ENCODE results near the gene ME3. TPM values are rescaled to one million over a fixed set of nuclear protein-coding genes. Genes with fewer than 3 reads are reported as not detected.
"Not testable (repeated sequence)": the region's sequence is repeated elsewhere in the genome, so short reads cannot be mapped to it uniquely, and the experiment has no call there.

ME3 gene
- total RNA-seq, 1 experiment from 2014 or later, result 35.3 TPM

GRCh38 chr11:86548271-86548917, 124.0 kb downstream of the ME3 start:
- H3K27me3 ChIP-seq (ENCODE audit: control insufficient read depth, insufficient read depth, low read length), result no peaks in the 10 kb centered on the region
- no TSS peak for BruUV-seq (replicated peaks)
- POLR2A ChIA-PET, result no interaction called here
- DNase-seq (ENCODE audit: low read depth, low spot score) (no peak), ATAC-seq (no peak)
- H3K4me3 ChIP-seq (ENCODE audit: low read depth in 2 of 2, low read length in 2 of 2), result no peak overlapping the region
- CTCF ChIA-PET, result no interaction called here
- no peaks in the 10 kb centered on the region for H3K36me3 ChIP-seq (ENCODE audit: control insufficient read depth, insufficient read depth, low read length)
- in situ Hi-C loops (cut with HindIII; ENCODE audit: low pct_unique_long_range_greater_than_20kb, low sequenced_read_pairs), result no loop called here
- H3K27ac ChIP-seq (ENCODE audit: low read length), result peak overlapping the region; percentile 34; the same call in 1 of the 2 replicates
- intact Hi-C loops (cut with micrococcal nuclease; ENCODE audit: unreplicated experiment), result no loop called here
- TF ChIP-seq, protein P1, sequence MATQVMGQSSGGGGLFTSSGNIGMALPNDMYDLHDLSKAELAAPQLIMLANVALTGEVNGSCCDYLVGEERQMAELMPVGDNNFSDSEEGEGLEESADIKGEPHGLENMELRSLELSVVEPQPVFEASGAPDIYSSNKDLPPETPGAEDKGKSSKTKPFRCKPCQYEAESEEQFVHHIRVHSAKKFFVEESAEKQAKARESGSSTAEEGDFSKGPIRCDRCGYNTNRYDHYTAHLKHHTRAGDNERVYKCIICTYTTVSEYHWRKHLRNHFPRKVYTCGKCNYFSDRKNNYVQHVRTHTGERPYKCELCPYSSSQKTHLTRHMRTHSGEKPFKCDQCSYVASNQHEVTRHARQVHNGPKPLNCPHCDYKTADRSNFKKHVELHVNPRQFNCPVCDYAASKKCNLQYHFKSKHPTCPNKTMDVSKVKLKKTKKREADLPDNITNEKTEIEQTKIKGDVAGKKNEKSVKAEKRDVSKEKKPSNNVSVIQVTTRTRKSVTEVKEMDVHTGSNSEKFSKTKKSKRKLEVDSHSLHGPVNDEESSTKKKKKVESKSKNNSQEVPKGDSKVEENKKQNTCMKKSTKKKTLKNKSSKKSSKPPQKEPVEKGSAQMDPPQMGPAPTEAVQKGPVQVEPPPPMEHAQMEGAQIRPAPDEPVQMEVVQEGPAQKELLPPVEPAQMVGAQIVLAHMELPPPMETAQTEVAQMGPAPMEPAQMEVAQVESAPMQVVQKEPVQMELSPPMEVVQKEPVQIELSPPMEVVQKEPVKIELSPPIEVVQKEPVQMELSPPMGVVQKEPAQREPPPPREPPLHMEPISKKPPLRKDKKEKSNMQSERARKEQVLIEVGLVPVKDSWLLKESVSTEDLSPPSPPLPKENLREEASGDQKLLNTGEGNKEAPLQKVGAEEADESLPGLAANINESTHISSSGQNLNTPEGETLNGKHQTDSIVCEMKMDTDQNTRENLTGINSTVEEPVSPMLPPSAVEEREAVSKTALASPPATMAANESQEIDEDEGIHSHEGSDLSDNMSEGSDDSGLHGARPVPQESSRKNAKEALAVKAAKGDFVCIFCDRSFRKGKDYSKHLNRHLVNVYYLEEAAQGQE (IDR thresholded peaks at IDR 0.05; ENCODE audit: insufficient read depth in 1 of 2, low read depth in 2 of 2, low read length in 1 of 2), result no peak
- TF ChIP-seq TCF7L2 (IDR thresholded peaks at IDR 0.05; ENCODE audit: low read depth, low read length) (no peak), POLR2AphosphoS5 (IDR thresholded peaks at IDR 0.05; ENCODE audit: low read depth, low read length) (no peak), CTCF (IDR thresholded peaks at IDR 0.05) (no peak), SIN3A (IDR thresholded peaks at IDR 0.05; ENCODE audit: borderline replicate concordance, insufficient read depth, low read depth, low read length) (no peak)
- no peaks in the 10 kb centered on the region for H3K9me3 ChIP-seq (ENCODE audit: control insufficient read depth, insufficient read depth, low read depth, low read length)
- H3K4me1 ChIP-seq (ENCODE audit: control insufficient read depth, insufficient read depth, low read length), result peaks cover 5% of the 10 kb centered on the region; the same call in 1 of the 2 replicates

- peak overlapping the region; percentile 11; the same call in 1 of the 2 replicates for H3K27ac ChIP-seq (ENCODE audit: low read length)
- peaks cover 5% of the 10 kb centered on the region; the same call in 1 of the 2 replicates for H3K4me1 ChIP-seq (ENCODE audit: control insufficient read depth, insufficient read depth, low read length)
- ATAC-seq, result no peak
- no peaks in the 10 kb centered on the region for H3K27me3 ChIP-seq (ENCODE audit: control insufficient read depth, insufficient read depth, low read length)
- DNase-seq (ENCODE audit: low read depth, low spot score), result no peak
- BruUV-seq (replicated peaks), result no TSS peak
- TF ChIP-seq SIN3A (IDR thresholded peaks at IDR 0.05; ENCODE audit: borderline replicate concordance, insufficient read depth, low read depth, low read length), result no peak
- H3K36me3 ChIP-seq (ENCODE audit: control insufficient read depth, insufficient read depth, low read length), result no peaks in the 10 kb centered on the region
- intact Hi-C loops (cut with micrococcal nuclease; ENCODE audit: unreplicated experiment) (no loop called here), in situ Hi-C loops (cut with HindIII; ENCODE audit: low pct_unique_long_range_greater_than_20kb, low sequenced_read_pairs) (no loop called here)
- H3K9me3 ChIP-seq (ENCODE audit: control insufficient read depth, insufficient read depth, low read depth, low read length), result no peaks in the 10 kb centered on the region
- ChIA-PET CTCF (no interaction called here), POLR2A (no interaction called here)
- H3K4me3 ChIP-seq (ENCODE audit: low read depth in 2 of 2, low read length in 2 of 2), result no peak overlapping the region
Observed at GRCh38 chr11:86547727-86548126, 124.7 kb downstream of the ME3 start.

DNA sequence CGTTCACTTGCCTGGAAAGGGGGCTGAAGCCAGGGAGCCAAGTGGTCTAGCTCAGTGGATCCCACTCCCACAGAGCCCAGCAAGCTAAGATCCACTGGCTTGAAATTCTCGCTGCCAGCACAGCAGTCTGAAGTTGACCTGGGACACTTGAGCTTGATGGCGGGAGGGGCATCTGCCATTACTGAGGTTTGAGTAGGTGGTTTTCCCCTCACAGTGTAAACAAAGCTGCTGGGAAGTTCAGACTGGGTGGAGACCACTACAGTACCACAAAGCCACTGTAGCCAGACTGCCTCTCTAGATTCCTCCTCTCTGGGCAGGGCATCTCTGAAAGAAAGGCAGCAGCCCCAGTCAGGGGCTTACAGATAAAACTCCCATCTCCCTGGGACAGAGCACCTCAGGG, 131.1 kb downstream of the ME3 start:
- DNase-seq (ENCODE audit: low read depth, low spot score); BruUV-seq (replicated peaks); H3K9me3 ChIP-seq (ENCODE audit: control insufficient read depth, insufficient read depth, low read depth, low read length); POLR2A ChIA-PET; ATAC-seq; H3K27me3 ChIP-seq (ENCODE audit: control insufficient read depth, insufficient read depth, low read length); in situ Hi-C loops (cut with HindIII; ENCODE audit: low pct_unique_long_range_greater_than_20kb, low sequenced_read_pairs); H3K4me1 ChIP-seq (ENCODE audit: control insufficient read depth, insufficient read depth, low read length); H3K36me3 ChIP-seq (ENCODE audit: control insufficient read depth, insufficient read depth, low read length); CTCF ChIA-PET; H3K4me3 ChIP-seq (ENCODE audit: low read depth in 2 of 2, low read length in 2 of 2); H3K27ac ChIP-seq (ENCODE audit: low read length): not testable (repeated sequence)
- intact Hi-C loops (cut with micrococcal nuclease; ENCODE audit: unreplicated experiment), result loop anchor here (5.0 kb wide), 1 partner anchor 1034 kb away; no protein-coding TSS in a partner anchor
